ENCODE measurements around the gene FBN2. TPM values are rescaled to one million over a fixed set of nuclear protein-coding genes. Genes with fewer than 3 reads are reported as not detected.

FBN2 gene
- total RNA-seq, 1 donor from 2014 or later = 1,151 TPM

DNA sequence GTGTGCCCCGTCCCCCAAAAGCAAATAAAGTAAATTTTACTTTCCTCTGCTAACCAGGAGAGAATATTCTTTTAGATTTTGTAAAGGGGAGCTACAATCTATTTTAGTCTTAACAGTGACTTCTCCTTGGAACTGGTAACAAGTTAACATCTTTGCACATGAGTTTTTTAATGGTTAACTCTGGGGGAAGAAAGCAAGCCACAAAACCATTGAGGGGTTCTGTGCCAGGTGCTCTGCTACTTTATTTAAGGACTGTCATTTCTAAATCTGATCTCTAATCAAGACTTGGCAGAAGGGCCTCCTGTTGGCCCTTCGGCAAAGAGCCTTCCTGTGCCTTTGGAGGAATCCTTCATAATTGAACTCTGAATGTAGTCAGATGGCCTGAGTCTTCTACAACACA lies 301.0 kb downstream of the FBN2 start:
- Mint-ChIP-seq H3K4me3 (ENCODE audit: unreplicated experiment) (no peak overlapping the region), H3K27me3 (ENCODE audit: unreplicated experiment) (peaks cover 4% of the 10 kb centered on the region), H3K27ac (ENCODE audit: unreplicated experiment) (no peak overlapping the region), H3K9me3 (ENCODE audit: unreplicated experiment) (no peaks in the 10 kb centered on the region), H3K4me1 (ENCODE audit: unreplicated experiment) (peaks cover 24% of the 10 kb centered on the region), H3K36me3 (ENCODE audit: unreplicated experiment) (no peaks in the 10 kb centered on the region)
- DNase-seq (ENCODE audit: extremely low spot score, unreplicated experiment) = no peak
- TF ChIP-seq, protein P1, sequence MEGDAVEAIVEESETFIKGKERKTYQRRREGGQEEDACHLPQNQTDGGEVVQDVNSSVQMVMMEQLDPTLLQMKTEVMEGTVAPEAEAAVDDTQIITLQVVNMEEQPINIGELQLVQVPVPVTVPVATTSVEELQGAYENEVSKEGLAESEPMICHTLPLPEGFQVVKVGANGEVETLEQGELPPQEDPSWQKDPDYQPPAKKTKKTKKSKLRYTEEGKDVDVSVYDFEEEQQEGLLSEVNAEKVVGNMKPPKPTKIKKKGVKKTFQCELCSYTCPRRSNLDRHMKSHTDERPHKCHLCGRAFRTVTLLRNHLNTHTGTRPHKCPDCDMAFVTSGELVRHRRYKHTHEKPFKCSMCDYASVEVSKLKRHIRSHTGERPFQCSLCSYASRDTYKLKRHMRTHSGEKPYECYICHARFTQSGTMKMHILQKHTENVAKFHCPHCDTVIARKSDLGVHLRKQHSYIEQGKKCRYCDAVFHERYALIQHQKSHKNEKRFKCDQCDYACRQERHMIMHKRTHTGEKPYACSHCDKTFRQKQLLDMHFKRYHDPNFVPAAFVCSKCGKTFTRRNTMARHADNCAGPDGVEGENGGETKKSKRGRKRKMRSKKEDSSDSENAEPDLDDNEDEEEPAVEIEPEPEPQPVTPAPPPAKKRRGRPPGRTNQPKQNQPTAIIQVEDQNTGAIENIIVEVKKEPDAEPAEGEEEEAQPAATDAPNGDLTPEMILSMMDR (IDR thresholded peaks at IDR 0.05) = no peak

DNA sequence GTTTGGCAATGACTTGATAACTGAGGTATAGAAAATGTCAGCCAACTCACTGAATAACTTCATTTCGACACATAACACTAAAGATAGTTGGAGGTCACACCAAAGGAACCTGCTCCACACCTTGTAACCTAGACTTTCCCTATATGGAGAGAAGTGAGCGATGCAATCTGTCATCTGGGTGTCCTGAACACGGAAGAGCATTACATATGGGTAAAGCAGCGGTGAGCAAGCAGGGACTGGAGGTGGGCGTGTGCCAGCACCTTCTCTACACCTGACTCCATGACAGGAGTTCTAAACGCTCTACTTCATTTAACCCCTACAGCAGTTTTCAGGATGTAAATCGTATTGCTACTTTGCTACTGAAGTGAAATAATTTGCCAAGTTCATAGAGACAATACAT lies 301.7 kb downstream of the FBN2 start:
- no peak for DNase-seq (ENCODE audit: extremely low spot score, unreplicated experiment)
- H3K27ac Mint-ChIP-seq (ENCODE audit: unreplicated experiment) = no peak overlapping the region
- H3K4me1 Mint-ChIP-seq (ENCODE audit: unreplicated experiment) = peaks cover 19% of the 10 kb centered on the region
- peaks cover 4% of the 10 kb centered on the region for H3K27me3 Mint-ChIP-seq (ENCODE audit: unreplicated experiment)
- no peaks in the 10 kb centered on the region for H3K9me3 Mint-ChIP-seq (ENCODE audit: unreplicated experiment)
- TF ChIP-seq, protein P1 (IDR thresholded peaks at IDR 0.05) = no peak
- H3K36me3 Mint-ChIP-seq (ENCODE audit: unreplicated experiment) = no peaks in the 10 kb centered on the region
- H3K4me3 Mint-ChIP-seq (ENCODE audit: unreplicated experiment) = no peak overlapping the region

DNA sequence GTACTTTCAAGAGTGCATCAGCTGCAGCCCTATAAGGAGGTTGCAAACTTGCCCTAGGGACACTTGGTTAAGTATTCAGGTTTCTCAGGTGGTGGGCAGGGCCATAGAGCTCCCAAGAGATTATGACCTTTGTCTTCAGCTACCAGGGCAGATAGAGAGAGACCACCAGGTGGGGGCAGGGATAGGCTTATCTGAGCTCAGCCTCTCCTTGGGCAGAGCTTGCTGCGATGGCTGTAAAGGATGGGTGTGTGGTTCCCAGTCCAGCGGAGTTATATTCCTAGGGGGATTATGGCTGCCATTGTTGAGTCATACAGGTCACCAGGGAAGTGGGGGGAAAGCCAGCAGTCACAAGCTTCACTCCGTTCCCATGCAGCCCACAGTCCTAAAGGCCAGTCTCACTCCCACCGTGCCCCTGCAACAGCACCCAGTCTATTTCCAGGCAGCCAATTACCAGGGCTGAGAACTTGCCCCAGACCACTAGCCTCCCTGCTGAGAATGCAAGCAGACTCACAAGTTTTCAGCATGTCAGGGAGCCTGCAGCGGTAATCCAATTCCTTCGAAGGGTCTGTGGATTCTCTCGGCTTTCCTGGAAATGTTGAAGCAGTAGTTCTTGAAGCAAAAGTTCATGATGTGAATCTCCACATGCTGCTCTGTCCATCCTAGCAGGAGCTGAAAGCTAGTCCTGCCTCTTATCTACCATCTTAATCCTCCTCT lies 303.0 kb downstream of the FBN2 start:
- TF ChIP-seq, protein P1 (IDR thresholded peaks at IDR 0.05) = no peak
- Mint-ChIP-seq H3K4me3 (ENCODE audit: unreplicated experiment) (no peak overlapping the region), H3K27me3 (ENCODE audit: unreplicated experiment) (peaks cover 4% of the 10 kb centered on the region), H3K9me3 (ENCODE audit: unreplicated experiment) (peaks cover 11% of the 10 kb centered on the region), H3K4me1 (ENCODE audit: unreplicated experiment) (peaks cover 14% of the 10 kb centered on the region), H3K27ac (ENCODE audit: unreplicated experiment) (no peak overlapping the region), H3K36me3 (ENCODE audit: unreplicated experiment) (peaks cover 4% of the 10 kb centered on the region)
- no peak for DNase-seq (ENCODE audit: extremely low spot score, unreplicated experiment)

DNA sequence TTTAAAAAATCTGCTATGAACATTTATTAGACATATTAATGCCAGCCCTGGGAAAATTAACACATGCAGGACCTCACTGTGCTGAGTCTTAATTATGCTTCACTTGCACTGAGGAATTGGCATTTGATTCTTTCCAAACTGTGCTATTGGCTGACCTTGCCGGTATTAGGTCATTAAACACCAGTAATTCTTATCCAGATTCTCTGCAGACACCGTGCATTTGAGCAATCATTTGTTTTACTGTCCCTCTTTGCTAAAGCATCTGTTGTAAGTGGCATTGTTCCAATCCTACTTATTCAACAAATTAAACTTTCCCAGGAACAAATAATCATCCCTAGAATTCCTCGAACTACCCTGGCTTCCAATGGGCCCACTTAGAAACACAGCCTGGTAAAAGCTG lies 309.5 kb downstream of the FBN2 start:
- Mint-ChIP-seq H3K4me3 (ENCODE audit: unreplicated experiment) (no peak overlapping the region), H3K27ac (ENCODE audit: unreplicated experiment) (no peak overlapping the region), H3K9me3 (ENCODE audit: unreplicated experiment) (peaks cover 15% of the 10 kb centered on the region), H3K4me1 (ENCODE audit: unreplicated experiment) (peaks cover 43% of the 10 kb centered on the region), H3K27me3 (ENCODE audit: unreplicated experiment) (no peaks in the 10 kb centered on the region), H3K36me3 (ENCODE audit: unreplicated experiment) (peaks cover 4% of the 10 kb centered on the region)
- DNase-seq (ENCODE audit: extremely low spot score, unreplicated experiment) = no peak
- TF ChIP-seq, protein P1 (IDR thresholded peaks at IDR 0.05) = no peak

DNA sequence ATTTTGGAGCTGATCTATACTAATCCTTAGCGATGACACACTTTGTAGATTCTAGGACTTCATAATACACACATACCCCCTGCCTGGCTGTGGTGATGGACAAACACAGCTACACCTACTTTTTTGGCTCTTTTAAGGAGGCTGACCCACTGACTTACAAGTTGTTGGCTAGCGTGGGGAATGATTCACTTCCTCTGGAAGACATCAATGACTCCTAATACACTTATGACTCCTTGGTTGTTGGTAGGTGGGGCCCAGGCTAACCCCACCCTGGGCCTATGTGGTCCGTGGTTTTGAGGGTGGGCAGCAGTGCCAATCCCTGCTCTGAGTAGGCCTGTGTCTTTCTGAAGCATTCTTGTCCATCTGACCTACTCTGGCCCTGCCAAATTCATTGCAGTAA lies 310.0 kb downstream of the FBN2 start:
- Mint-ChIP-seq H3K36me3 (ENCODE audit: unreplicated experiment) (peaks cover 4% of the 10 kb centered on the region), H3K9me3 (ENCODE audit: unreplicated experiment) (peaks cover 15% of the 10 kb centered on the region), H3K27ac (ENCODE audit: unreplicated experiment) (no peak overlapping the region), H3K27me3 (ENCODE audit: unreplicated experiment) (peaks cover 4% of the 10 kb centered on the region), H3K4me1 (ENCODE audit: unreplicated experiment) (peaks cover 43% of the 10 kb centered on the region), H3K4me3 (ENCODE audit: unreplicated experiment) (no peak overlapping the region)
- DNase-seq (ENCODE audit: extremely low spot score, unreplicated experiment) = no peak
- TF ChIP-seq, protein P1 (IDR thresholded peaks at IDR 0.05) = no peak
